ENCODE results near the gene LAMC2. TPM values are rescaled to one million over a fixed set of nuclear protein-coding genes. Genes with fewer than 3 reads are reported as not detected.
A peak's percentile ranks its signal among the peaks of the same experiment; 100 is the strongest.

The LAMC2 gene
- polyA plus RNA-seq, 3 donors = 5.5 to 7.7 (median 6.4) TPM

DNA sequence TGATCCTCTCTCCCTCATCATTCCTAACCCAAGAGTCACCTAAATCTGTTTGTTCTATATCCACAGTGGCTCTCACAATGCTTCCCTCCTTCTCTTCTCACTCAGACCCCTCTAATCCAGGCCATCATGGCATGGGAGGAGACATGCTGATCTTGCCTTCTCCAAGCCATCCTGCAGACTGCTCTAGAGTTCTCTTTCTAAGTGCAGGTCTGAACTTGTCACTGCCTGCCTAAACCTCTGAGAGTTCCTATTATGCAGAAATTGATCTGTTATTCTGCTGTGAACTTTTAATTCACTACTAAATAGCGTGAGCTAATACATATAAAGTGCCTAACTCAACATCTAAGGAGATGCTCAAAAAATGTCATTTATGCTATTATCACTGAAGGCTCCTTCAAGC, 26.8 kb downstream of the LAMC2 start:
- DNase-seq = no peak

- DNase-seq = no peak
These were observed 28.2 kb downstream of the LAMC2 start for GRCh38 chr1:183214021-183214970.

GRCh38 chr1:183215076-183215720, 29.1 kb downstream of the LAMC2 start:
- no peak for DNase-seq

DNA sequence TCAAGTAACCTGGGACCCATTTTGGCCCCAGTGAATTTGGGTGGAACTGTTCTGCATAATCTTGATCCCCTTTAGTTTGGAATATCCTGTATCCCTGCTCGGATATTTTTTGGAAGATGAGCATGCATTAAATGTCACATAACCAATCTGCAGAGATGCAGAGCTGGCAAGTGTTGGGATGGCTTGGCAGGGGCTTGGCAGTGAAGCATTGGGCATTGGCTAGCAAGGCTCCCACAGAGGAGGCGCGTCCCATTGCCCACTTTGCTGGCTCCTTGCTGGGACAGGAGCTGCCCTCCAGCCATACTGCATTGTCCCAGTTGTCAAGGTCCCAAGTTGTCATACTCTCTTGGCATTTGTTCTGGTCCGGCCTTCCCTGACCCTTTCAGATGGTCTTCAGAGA, 29.9 kb downstream of the LAMC2 start:
- DNase-seq = no peak

DNA sequence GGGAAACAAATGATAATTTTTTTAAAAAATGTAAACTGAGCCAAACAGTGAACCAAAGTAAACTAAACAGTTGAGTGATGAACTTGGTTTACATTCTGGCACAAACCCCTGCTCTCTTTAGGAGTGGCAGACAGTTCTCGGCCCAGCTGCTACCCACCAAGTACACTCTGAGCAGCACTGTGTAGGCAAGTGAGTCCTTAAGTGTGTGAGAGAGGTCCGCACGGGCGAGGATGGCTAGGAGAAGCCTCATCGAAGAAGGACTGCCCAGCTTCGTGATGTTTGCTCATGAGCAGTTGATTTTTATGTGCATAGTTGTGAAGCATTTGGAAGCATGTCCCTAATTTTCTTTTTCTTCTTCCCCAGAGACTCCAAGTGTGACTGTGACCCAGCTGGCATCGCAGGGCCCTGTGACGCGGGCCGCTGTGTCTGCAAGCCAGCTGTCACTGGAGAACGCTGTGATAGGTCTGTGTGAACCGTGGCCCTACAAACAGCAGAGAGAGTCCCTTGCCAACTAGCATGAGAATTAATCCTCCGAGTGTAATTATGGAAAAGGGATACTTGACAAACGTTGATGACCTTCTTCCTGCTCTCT, 32.1 kb downstream of the LAMC2 start:
- DNase-seq = no peak

- peak; percentile 69 for DNase-seq
These were observed 33.0 kb downstream of the LAMC2 start for GRCh38 chr1:183218971-183219615.

DNA sequence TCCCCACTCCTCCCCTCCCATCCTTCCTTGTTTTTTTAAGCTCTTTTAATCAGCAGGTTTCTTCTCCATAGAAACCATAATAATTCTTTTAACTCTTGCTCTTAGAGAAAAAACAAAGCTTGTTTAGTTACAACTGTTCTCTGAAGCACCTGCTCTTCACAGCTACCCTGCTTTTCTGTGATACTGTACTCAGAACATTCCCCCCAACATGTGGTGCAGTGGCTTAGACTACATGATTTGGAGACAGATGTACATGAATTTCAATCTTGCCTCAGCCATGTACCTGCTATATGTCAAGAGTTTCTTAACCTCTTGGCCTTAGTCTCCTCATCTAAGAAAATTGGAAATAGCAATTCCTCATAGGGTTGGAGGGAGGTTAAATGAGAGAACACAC, 33.5 kb downstream of the LAMC2 start:
- no peak for DNase-seq

GRCh38 chr1:183222909-183223308, 36.8 kb downstream of the LAMC2 start:
- no peak for DNase-seq

- DNase-seq = no peak
These were observed 37.4 kb downstream of the LAMC2 start for GRCh38 chr1:183223467-183223866.

DNA sequence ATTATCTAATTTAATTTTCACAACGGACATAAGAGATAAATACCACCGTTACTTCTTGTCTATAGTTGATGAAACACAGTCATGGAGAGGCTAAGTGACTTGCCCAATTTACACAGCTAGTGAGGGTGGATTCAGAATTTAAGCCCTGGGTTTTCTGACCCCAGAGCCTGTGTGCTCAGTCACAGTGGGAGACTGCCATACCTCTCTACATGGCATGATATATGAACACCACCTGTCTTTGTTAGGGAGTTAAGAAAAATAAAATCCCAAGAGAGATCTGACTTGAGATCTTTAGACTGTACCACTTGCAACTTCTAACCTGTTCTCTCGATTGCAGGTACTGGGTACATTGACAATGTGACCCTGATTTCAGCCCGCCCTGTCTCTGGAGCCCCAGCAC, 40.3 kb downstream of the LAMC2 start:
- DNase-seq = no peak

GRCh38 chr1:183226963-183227362, 40.9 kb downstream of the LAMC2 start:
- peak; percentile 91 for DNase-seq

DNA sequence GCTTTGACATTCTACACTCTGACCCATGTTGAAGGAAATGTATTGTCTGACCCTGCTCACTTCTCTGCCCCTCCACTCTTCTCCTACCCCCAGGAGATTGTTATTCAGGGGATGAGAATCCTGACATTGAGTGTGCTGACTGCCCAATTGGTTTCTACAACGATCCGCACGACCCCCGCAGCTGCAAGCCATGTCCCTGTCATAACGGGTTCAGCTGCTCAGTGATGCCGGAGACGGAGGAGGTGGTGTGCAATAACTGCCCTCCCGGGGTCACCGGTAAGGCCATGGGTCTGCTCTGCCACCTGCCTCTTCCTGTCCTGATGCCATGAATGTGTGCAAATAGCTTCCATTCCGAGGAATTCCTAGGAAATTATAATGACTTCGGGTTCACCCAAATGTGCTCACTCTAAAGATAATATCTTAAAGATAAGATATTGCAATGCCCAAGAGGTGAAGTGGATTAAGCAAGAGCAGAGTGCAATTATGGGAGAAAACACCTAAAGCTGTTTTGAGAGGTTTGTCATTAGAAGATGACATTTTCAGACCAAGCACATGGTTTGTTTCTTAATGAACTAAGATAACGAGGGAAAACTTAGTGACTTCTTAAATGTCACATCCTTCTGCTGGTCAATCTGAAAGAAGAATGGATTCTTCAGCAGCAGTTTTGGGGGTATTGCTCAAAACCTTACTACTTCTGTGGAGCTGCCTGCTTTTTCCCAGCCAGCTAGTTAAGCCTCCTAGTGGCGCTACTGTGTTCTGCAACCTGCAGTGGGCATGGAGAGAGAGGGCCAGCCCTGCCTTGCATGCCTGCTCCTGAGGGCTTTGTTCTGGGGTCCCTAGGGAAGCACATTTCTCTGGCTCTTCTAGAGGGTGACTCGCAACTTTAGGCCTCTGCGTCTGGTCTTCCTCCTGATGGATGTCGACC, 41.6 kb downstream of the LAMC2 start:
- no peak for DNase-seq

DNA sequence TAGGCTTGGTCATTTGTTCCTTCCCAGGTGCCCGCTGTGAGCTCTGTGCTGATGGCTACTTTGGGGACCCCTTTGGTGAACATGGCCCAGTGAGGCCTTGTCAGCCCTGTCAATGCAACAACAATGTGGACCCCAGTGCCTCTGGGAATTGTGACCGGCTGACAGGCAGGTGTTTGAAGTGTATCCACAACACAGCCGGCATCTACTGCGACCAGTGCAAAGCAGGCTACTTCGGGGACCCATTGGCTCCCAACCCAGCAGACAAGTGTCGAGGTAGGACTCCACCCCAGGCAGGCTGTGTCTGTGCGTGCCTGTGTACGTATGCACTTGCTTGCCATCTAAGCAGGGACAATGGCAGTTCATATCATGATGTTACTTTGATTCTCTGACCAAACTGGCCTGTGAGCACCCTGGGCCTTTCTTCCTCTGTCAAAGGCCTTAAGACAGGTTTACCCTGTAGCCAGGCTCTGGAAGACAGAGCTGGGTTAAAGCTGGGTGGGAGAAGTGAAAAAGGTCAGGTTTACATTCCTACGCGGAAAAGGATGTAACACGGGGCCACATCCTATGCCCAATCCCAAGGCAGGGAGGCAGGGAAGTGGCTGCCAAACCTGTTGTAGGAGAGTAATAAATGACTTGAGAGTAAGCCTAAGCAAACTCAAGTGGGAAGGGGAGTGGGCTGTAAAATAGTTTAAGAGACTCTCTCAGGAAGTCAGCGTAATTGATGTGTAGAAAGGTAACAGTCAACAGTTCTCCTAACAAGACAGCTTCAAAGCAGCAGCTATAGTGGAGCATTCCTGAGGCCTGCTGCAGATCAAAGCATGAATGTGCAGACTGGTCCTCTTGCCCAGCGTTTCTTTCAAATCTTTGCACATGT, 42.5 kb downstream of the LAMC2 start:
- DNase-seq = no peak

- no peak for DNase-seq
These were observed 44.3 kb downstream of the LAMC2 start for GRCh38 chr1:183230413-183230812.

DNA sequence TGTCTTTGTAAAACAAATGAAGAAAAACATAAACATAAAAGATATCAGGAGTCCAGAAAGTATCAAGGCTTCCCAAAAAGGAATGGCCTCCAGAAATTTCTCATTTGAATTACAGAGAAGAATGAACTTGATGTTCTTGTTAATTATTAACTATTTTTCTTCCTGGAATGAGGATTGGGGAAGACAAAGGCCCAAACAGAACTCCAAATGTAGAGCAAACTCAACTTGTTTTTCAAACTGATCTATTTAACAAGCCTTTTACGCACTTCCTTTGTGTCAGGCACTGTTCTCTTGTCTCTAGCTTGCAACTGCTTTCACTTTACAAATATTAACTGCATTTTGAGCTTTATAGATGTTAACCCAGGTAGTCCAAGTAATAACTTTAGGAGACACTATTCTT, 45.5 kb downstream of the LAMC2 start:
- DNase-seq = no peak

GRCh38 chr1:183233113-183233512, 47.0 kb downstream of the LAMC2 start:
- no peak for DNase-seq

- peak; percentile 83 for DNase-seq
These were observed 48.8 kb downstream of the LAMC2 start for GRCh38 chr1:183234660-183235476.

GRCh38 chr1:183235503-183235902, 49.4 kb downstream of the LAMC2 start:
- no peak for DNase-seq

DNA sequence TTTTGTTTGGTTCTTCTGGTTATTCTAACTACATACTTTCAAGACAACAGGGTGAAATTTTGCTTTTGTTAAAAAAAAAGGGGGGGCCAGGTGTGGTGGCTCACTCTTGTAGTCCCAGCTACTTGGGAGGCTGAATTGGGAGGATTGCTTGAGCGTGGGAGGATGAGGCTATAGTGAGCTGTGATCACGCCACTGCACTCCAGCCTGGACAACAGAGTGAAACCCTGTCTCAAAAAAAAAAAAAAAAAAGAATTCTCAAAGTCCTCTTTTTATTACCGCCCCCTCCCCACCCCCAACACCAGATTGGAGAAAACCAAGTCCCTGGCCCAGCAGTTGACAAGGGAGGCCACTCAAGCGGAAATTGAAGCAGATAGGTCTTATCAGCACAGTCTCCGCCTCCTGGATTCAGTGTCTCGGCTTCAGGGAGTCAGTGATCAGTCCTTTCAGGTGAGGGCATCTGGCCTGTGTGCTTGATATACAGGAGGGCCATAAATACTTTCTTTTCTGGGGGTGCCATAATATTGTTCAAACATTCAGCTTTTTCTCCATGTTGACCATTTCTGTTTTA, 50.2 kb downstream of the LAMC2 start:
- DNase-seq = no peak
